ENCODE results near the gene PFKP. TPM values are rescaled to one million over a fixed set of nuclear protein-coding genes. Genes with fewer than 3 reads are reported as not detected.

The PFKP gene
- total RNA-seq, 2 experiments from 2014 or later = 32.2 to 38.9 TPM

GRCh38 chr10:3145366-3145765 is 78.0 kb downstream of the PFKP start:
- Mint-ChIP-seq H3K36me3 (ENCODE audit: low read depth) (peaks cover 95% of the 10 kb centered on the region), H3K27ac (no peak overlapping the region), H3K4me3 (no peak overlapping the region), H3K27me3 (no peaks in the 10 kb centered on the region), H3K9me3 (no peaks in the 10 kb centered on the region), H3K4me1 (ENCODE audit: low read depth) (no peaks in the 10 kb centered on the region)
- ChIA-PET CTCF (no interaction called here), POLR2A (no interaction called here)
- Histone ChIP-seq H3K36me3 (ENCODE audit: insufficient read depth, low read length) (peaks cover 86% of the 10 kb centered on the region), H3K4me1 (ENCODE audit: insufficient read depth, low read length) (no peaks in the 10 kb centered on the region), H3K27ac (ENCODE audit: low read depth in 1 of 2, low read length in 2 of 2) (no peak overlapping the region), H3K4me3 (ENCODE audit: low read length) (no peak overlapping the region), H3K9me3 (ENCODE audit: control insufficient read depth in 1 of 2, insufficient read depth in 1 of 2, low read length in 2 of 2) (no peaks in the 10 kb centered on the region), H3K27me3 (ENCODE audit: control insufficient read depth in 1 of 2, insufficient read depth in 2 of 2, low read length in 2 of 2) (no peaks in the 10 kb centered on the region)
- TF ChIP-seq CTCF (IDR thresholded peaks at IDR 0.05) = no peak
- intact Hi-C loops (cut with DNase I, micrococcal nuclease) = no loop called here
- ATAC-seq (ENCODE audit: poor library complexity) (no peak), DNase-seq (no peak)

GRCh38 chr10:3146289-3146688 is 78.9 kb downstream of the PFKP start:
- CTCF ChIA-PET = no interaction called here
- Histone ChIP-seq H3K4me3 (ENCODE audit: low read length) (no peak overlapping the region), H3K36me3 (ENCODE audit: insufficient read depth, low read length) (peaks cover 87% of the 10 kb centered on the region), H3K9me3 (ENCODE audit: control insufficient read depth in 1 of 2, insufficient read depth in 1 of 2, low read length in 2 of 2) (no peaks in the 10 kb centered on the region), H3K27me3 (ENCODE audit: control insufficient read depth in 1 of 2, insufficient read depth in 2 of 2, low read length in 2 of 2) (no peaks in the 10 kb centered on the region), H3K27ac (ENCODE audit: low read depth in 1 of 2, low read length in 2 of 2) (no peak overlapping the region), H3K4me1 (ENCODE audit: insufficient read depth, low read length) (no peaks in the 10 kb centered on the region)
- POLR2A ChIA-PET = no interaction called here
- Mint-ChIP-seq H3K4me3 (no peak overlapping the region), H3K27ac (no peak overlapping the region), H3K36me3 (ENCODE audit: low read depth) (peaks cover 95% of the 10 kb centered on the region), H3K4me1 (ENCODE audit: low read depth) (no peaks in the 10 kb centered on the region), H3K9me3 (no peaks in the 10 kb centered on the region), H3K27me3 (no peaks in the 10 kb centered on the region)
- no peak for TF ChIP-seq CTCF (IDR thresholded peaks at IDR 0.05)
- intact Hi-C loops (cut with DNase I, micrococcal nuclease) = no loop called here
- DNase-seq (no peak), ATAC-seq (ENCODE audit: poor library complexity) (no peak)

GRCh38 chr10:3147117-3147820 is 79.9 kb downstream of the PFKP start:
- intact Hi-C loops (cut with DNase I, micrococcal nuclease) = no loop called here
- Histone ChIP-seq H3K4me1 (ENCODE audit: insufficient read depth, low read length) (no peaks in the 10 kb centered on the region), H3K27me3 (ENCODE audit: control insufficient read depth in 1 of 2, insufficient read depth in 2 of 2, low read length in 2 of 2) (no peaks in the 10 kb centered on the region), H3K9me3 (ENCODE audit: control insufficient read depth in 1 of 2, insufficient read depth in 1 of 2, low read length in 2 of 2) (no peaks in the 10 kb centered on the region), H3K27ac (ENCODE audit: low read depth in 1 of 2, low read length in 2 of 2) (no peak overlapping the region), H3K4me3 (ENCODE audit: low read length) (no peak overlapping the region), H3K36me3 (ENCODE audit: insufficient read depth, low read length) (peaks cover 83% of the 10 kb centered on the region)
- Mint-ChIP-seq H3K4me3 (no peak overlapping the region), H3K4me1 (ENCODE audit: low read depth) (no peaks in the 10 kb centered on the region), H3K27ac (no peak overlapping the region), H3K36me3 (ENCODE audit: low read depth) (peaks cover 95% of the 10 kb centered on the region), H3K27me3 (no peaks in the 10 kb centered on the region), H3K9me3 (no peaks in the 10 kb centered on the region)
- DNase-seq (no peak), ATAC-seq (ENCODE audit: poor library complexity) (no peak)
- ChIA-PET CTCF (no interaction called here), POLR2A (no interaction called here)
- no peak for TF ChIP-seq CTCF (IDR thresholded peaks at IDR 0.05)

Data from CD4-positive, alpha-beta T cell (primary cell).